HepG2 (cell line): Measurements from ENCODE around the gene REPS2.

Source experiments
- CTCF ChIP-seq: sonication (generic); formaldehyde crosslinking; IDR thresholded peaks from 2 replicates; pipeline ENCODE4 v1.5.0; 2020; ENCODE audit warnings: mild to moderate bottlenecking, missing genetic modification reagents, moderate library complexity
- POLR2A ChIP-seq, 2 experiments: IDR thresholded peaks; 2 replicates each; pipeline ENCODE4 v1.6.1; 2011; ENCODE audit warnings: low read depth in 2 of 2, low read length in 2 of 2, mild to moderate bottlenecking in 1 of 2, moderate library complexity in 1 of 2; ENCODE audit not compliant: insufficient read depth in 1 of 2
- RFX1 ChIP-seq: fragments of 450-650 bp; IDR thresholded peaks from 2 replicates; pipeline ENCODE4 v1.6.1; 2017
- USF2 ChIP-seq, 2 experiments: sonication (generic) in 1 of 2; formaldehyde crosslinking in 1 of 2; IDR thresholded peaks; 2 replicates each; pipeline versions ENCODE4 v1.5.1 to v1.6.1; 2011 to 2020; ENCODE audit warnings: borderline replicate concordance in 1 of 2, low read depth in 1 of 2, low read length in 1 of 2, mild to moderate bottlenecking in 1 of 2, missing genetic modification reagents in 1 of 2, moderate library complexity in 1 of 2
- ZBTB1 ChIP-seq: sonication (generic); formaldehyde crosslinking; IDR thresholded peaks from 2 replicates; pipeline ENCODE4 v1.4.0; 2020; ENCODE audit warnings: missing genetic modification reagents, borderline replicate concordance
- ZBTB46 ChIP-seq: sonication (generic); formaldehyde crosslinking; IDR thresholded peaks from 2 replicates; pipeline ENCODE4 v1.4.0; 2020; ENCODE audit warnings: mild to moderate bottlenecking, missing genetic modification reagents, borderline replicate concordance

- no peak for TF ChIP-seq CTCF (CRISPR knock-in tag)
- TF ChIP-seq RFX1: no peak
- TF ChIP-seq ZBTB46 (CRISPR knock-in tag): no peak
- no peak for TF ChIP-seq USF2 (IDR thresholded peaks at IDR 0.05; ENCODE audit: low read depth, low read length)
- no peak for TF ChIP-seq USF2 (CRISPR knock-in tag; IDR thresholded peaks at IDR 0.05; ENCODE audit: borderline replicate concordance)
- no peak for TF ChIP-seq ZBTB1 (CRISPR knock-in tag)
- TF ChIP-seq POLR2A (IDR thresholded peaks at IDR 0.05; ENCODE audit: insufficient read depth in 1 of 2, low read depth in 2 of 2, low read length in 2 of 2): no peak
These were observed 32.8 kb downstream of the REPS2 start for GRCh38 chrX:16979226-16979625.
